IMR-90 (cell line): ENCODE data around the gene TTC19.

Experiments used
- CEBPB ChIP-seq: IDR thresholded peaks from 2 replicates; pipeline ENCODE4 v1.6.1; 2012; ENCODE audit warnings: low read depth, low read length, improper control_type of control experiment
- RFX5 ChIP-seq: IDR thresholded peaks from 2 replicates; pipeline ENCODE4 v1.8.0; 2012; ENCODE audit warnings: low read depth, mild to moderate bottlenecking, low read length, moderate library complexity
- TF ChIP-seq, protein P1 (sequence below): conservative IDR thresholded peaks from 2 replicates; pipeline ENCODE4 v1.5.1; 2012; ENCODE audit warnings: mild to moderate bottlenecking, low read depth, low read length, improper control_type of control experiment

DNA sequence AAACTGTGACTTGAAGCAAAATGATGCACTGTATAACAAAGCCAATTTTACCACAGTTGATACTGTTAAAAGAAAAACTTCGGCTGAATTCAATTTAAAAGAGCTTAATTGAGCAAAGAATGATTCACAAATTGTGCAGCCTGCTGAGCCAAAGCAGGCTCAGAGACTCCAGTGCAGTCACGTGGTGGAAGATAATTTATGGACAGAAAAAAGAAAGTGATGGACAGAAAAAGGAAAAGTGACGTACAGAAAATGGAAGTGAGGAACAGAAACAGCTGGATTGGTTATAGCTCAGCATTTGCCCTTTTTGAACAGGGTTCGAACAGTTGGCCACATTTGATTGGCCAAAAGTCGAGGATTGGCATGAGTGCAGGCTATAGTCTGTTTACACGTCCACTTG is 25.8 kb upstream of the TTC19 start:
- TF ChIP-seq, protein P1, sequence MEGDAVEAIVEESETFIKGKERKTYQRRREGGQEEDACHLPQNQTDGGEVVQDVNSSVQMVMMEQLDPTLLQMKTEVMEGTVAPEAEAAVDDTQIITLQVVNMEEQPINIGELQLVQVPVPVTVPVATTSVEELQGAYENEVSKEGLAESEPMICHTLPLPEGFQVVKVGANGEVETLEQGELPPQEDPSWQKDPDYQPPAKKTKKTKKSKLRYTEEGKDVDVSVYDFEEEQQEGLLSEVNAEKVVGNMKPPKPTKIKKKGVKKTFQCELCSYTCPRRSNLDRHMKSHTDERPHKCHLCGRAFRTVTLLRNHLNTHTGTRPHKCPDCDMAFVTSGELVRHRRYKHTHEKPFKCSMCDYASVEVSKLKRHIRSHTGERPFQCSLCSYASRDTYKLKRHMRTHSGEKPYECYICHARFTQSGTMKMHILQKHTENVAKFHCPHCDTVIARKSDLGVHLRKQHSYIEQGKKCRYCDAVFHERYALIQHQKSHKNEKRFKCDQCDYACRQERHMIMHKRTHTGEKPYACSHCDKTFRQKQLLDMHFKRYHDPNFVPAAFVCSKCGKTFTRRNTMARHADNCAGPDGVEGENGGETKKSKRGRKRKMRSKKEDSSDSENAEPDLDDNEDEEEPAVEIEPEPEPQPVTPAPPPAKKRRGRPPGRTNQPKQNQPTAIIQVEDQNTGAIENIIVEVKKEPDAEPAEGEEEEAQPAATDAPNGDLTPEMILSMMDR = no peak
- TF ChIP-seq CEBPB = no peak
- TF ChIP-seq RFX5 = no peak
